Keratinocyte (primary cell): Measurements from ENCODE around the gene DNAI2. TPM values are rescaled to one million over a fixed set of nuclear protein-coding genes. Genes with fewer than 3 reads are reported as not detected.

ENCODE experiments used
- DNase-seq: peaks from one replicate; pipeline ENCODE4 v3.0.0-alpha.2; 2011; ENCODE audit warnings: low read depth, missing footprints, low spot score
- FAIRE-seq: peaks from 2 replicates; lab custom pipeline; 2011; peaks lifted over from hg19 to GRCh38; lab: Jason Lieb, UNC
- H2AFZ ChIP-seq: 2 replicates; pipeline ENCODE4 v1.6.0; 2012; ENCODE audit warnings: low read length, control low read depth, inconsistent platforms; ENCODE audit not compliant: control insufficient read depth
- H3K27ac ChIP-seq: 2 replicates; pipeline ENCODE4 v1.5.1; 2011; ENCODE audit warnings: low read length; ENCODE audit not compliant: control insufficient read depth, insufficient read depth
- H3K27me3 ChIP-seq: 3 replicates; pipeline ENCODE4 v1.6.0; 2011; ENCODE audit warnings: low read length; ENCODE audit not compliant: control insufficient read depth, insufficient read depth; ENCODE audit errors: extremely low read depth
- H3K36me3 ChIP-seq, 2 experiments: 2 replicates in 1 of 2; 3 replicates in 1 of 2; pipeline ENCODE4 v1.5.1; 2011; ENCODE audit warnings: low read length in 2 of 2, mild to moderate bottlenecking in 1 of 2; ENCODE audit not compliant: control insufficient read depth in 2 of 2, insufficient read depth in 2 of 2; ENCODE audit errors: extremely low read depth in 1 of 2
- H3K4me1 ChIP-seq: 3 replicates; pipeline ENCODE4 v1.5.1; 2011; ENCODE audit warnings: low read length; ENCODE audit not compliant: control insufficient read depth, insufficient read depth; ENCODE audit errors: extremely low read depth
- H3K4me2 ChIP-seq: 3 replicates; pipeline ENCODE4 v1.6.0; 2011; ENCODE audit warnings: low read depth, low read length; ENCODE audit not compliant: control insufficient read depth, insufficient read depth; ENCODE audit errors: extremely low read depth
- H3K4me3 ChIP-seq, 3 experiments: fragments of 200-600 bp in 1 of 3; sonication (generic) in 1 of 3; 2 replicates in 2 of 3; 3 replicates in 1 of 3; pipeline ENCODE4 v1.5.1; 2011 to 2016; ENCODE audit warnings: low read length in 3 of 3, mild to moderate bottlenecking in 3 of 3, control low read depth in 2 of 3, inconsistent platforms in 1 of 3, low read depth in 1 of 3, mixed read lengths in 1 of 3, mixed run types in 1 of 3, moderate library complexity in 1 of 3; ENCODE audit not compliant: control insufficient read depth in 2 of 3, insufficient read depth in 2 of 3; ENCODE audit errors: extremely low read depth in 1 of 3
- H3K79me2 ChIP-seq: 2 replicates; pipeline ENCODE4 v1.6.0; 2012; ENCODE audit warnings: low read length; ENCODE audit not compliant: control insufficient read depth, insufficient read depth
- H3K9ac ChIP-seq: 3 replicates; pipeline ENCODE4 v1.6.0; 2011; ENCODE audit warnings: low read length; ENCODE audit not compliant: control insufficient read depth, insufficient read depth; ENCODE audit errors: extremely low read depth
- H3K9me1 ChIP-seq: 3 replicates; pipeline ENCODE4 v1.6.0; 2011; ENCODE audit warnings: low read length; ENCODE audit not compliant: control insufficient read depth, insufficient read depth; ENCODE audit errors: extremely low read depth
- H3K9me3 ChIP-seq: 2 replicates; pipeline ENCODE4 v1.5.1; 2012; ENCODE audit warnings: low read depth, low read length; ENCODE audit not compliant: control insufficient read depth
- H4K20me1 ChIP-seq: 3 replicates; pipeline ENCODE4 v1.6.0; 2011; ENCODE audit warnings: low read length; ENCODE audit not compliant: control insufficient read depth, insufficient read depth; ENCODE audit errors: extremely low read depth
- CTCF ChIP-seq, 3 experiments: IDR thresholded peaks in 1 of 3; conservative IDR thresholded peaks in 1 of 3; optimal IDR thresholded peaks in 1 of 3; 2 replicates in 2 of 3; 3 replicates in 1 of 3; pipeline versions ENCODE3 to v1.5.1; 2011; ENCODE audit warnings: low read length in 3 of 3, mild to moderate bottlenecking in 3 of 3, moderate library complexity in 2 of 3, control low read depth in 1 of 3, inconsistent platforms in 1 of 3; ENCODE audit not compliant: insufficient read depth in 2 of 3; ENCODE audit errors: extremely low read depth in 1 of 3
- EZH2 ChIP-seq: IDR thresholded peaks from one replicate; pipeline ENCODE4 v1.6.1; 2012; ENCODE audit warnings: inconsistent platforms, mild to moderate bottlenecking, low read length, moderate library complexity
- dilution Hi-C: fragments of 300-500 bp; cut with MboI; formaldehyde crosslinking; loops from one replicate; pipeline ENCODE4 v1.7.0; 2020; ENCODE audit warnings: low sequenced_read_pairs; ENCODE audit not compliant: extremely low pct_ligation_motif_present
- polyA plus RNA-seq, 5 experiments: library from polyadenylated mRNA; depleted of rRNA in 3 of 5; stranded (reverse) in 3 of 5; stranded (forward) in 1 of 5; unstranded in 1 of 5; fragments of >200 nt; gene quantifications; 1 replicate in 1 of 5; 2 replicates in 3 of 5; 3 replicates in 1 of 5; pipeline versions ENCODE4 v1.2.1 to v1.2.3, GENCODE V29; 2011 to 2012; ENCODE audit warnings: missing spikeins in 2 of 5, low read depth in 1 of 5, low replicate concordance in 1 of 5

Gene DNAI2
- polyA plus RNA-seq, 1 donor (not counting 4 experiments of a cell fraction or from before 2014, with no cell fraction given): not detected

GRCh38 chr17:74234486-74234885 is 39.5 kb upstream of the DNAI2 start:
- Histone ChIP-seq H3K9me1 (no peaks in the 10 kb centered on the region), H3K4me2 (no peak overlapping the region), H3K9ac (no peak overlapping the region), H3K36me3 (no peaks in the 10 kb centered on the region), H3K79me2 (no peaks in the 10 kb centered on the region), H3K9me3 (no peaks in the 10 kb centered on the region), H4K20me1 (peaks cover 4% of the 10 kb centered on the region), H3K4me3 (no peak overlapping the region), H3K4me1 (no peaks in the 10 kb centered on the region), H3K27ac (no peak overlapping the region), H2AFZ (no peak overlapping the region), H3K27me3 (no peaks in the 10 kb centered on the region)
- FAIRE-seq (no peak), DNase-seq (no peak)
- TF ChIP-seq CTCF (optimal IDR thresholded peaks at IDR 0.05 in 1 of 3, IDR thresholded peaks at IDR 0.05 in 1 of 3, conservative IDR thresholded peaks at IDR 0.05 in 1 of 3; ENCODE audit: extremely low read depth in 1 of 3, insufficient read depth in 2 of 3, low read length in 3 of 3) (no peak), EZH2 (no peak)
- dilution Hi-C loops: no loop called here

GRCh38 chr17:74235040-74235581 is 38.9 kb upstream of the DNAI2 start:
- Histone ChIP-seq H3K27me3 (no peaks in the 10 kb centered on the region), H4K20me1 (peaks cover 4% of the 10 kb centered on the region), H3K4me2 (no peak overlapping the region), H3K9me1 (no peaks in the 10 kb centered on the region), H3K79me2 (no peaks in the 10 kb centered on the region), H3K27ac (no peak overlapping the region), H3K9me3 (no peaks in the 10 kb centered on the region), H3K36me3 (no peaks in the 10 kb centered on the region), H2AFZ (no peak overlapping the region), H3K4me3 (no peak overlapping the region), H3K9ac (no peak overlapping the region), H3K4me1 (no peaks in the 10 kb centered on the region)
- DNase-seq: no peak
- FAIRE-seq: no peak
- dilution Hi-C loops: no loop called here
- TF ChIP-seq CTCF (optimal IDR thresholded peaks at IDR 0.05 in 1 of 3, IDR thresholded peaks at IDR 0.05 in 1 of 3, conservative IDR thresholded peaks at IDR 0.05 in 1 of 3; ENCODE audit: extremely low read depth in 1 of 3, insufficient read depth in 2 of 3, low read length in 3 of 3) (no peak), EZH2 (no peak)
